Fibroblast of lung (primary cell): ENCODE measurements around the gene CABCOCO1. TPM values are rescaled to one million over a fixed set of nuclear protein-coding genes. Genes with fewer than 3 reads are reported as not detected.

Source experiments
- DNase-seq, 2 donors: peaks; one replicate each; pipeline versions ENCODE4 v3.0.0 to v3.0.0-alpha.2; 2010; ENCODE audit warnings: low read depth in 2 of 2
- H2AFZ ChIP-seq: 2 replicates; pipeline ENCODE4 v1.5.1; 2012; ENCODE audit warnings: low read length, control low read depth, inconsistent platforms
- H3K27ac ChIP-seq: 2 replicates; pipeline ENCODE4 v1.5.1; 2011; ENCODE audit warnings: low read length, control low read depth; ENCODE audit not compliant: insufficient read depth
- H3K27me3 ChIP-seq: 2 replicates; pipeline ENCODE4 v1.5.1; 2011; ENCODE audit warnings: mild to moderate bottlenecking, low read length; ENCODE audit not compliant: control insufficient read depth, insufficient read depth
- H3K36me3 ChIP-seq: 2 replicates; pipeline ENCODE4 v1.5.1; 2011; ENCODE audit warnings: low read length; ENCODE audit not compliant: control insufficient read depth, insufficient read depth
- H3K4me1 ChIP-seq: 2 replicates; pipeline ENCODE4 v1.5.1; 2011; ENCODE audit warnings: low read length; ENCODE audit not compliant: control insufficient read depth, insufficient read depth; ENCODE audit errors: extremely low read depth
- H3K4me2 ChIP-seq: 2 replicates; pipeline ENCODE4 v1.5.1; 2011; ENCODE audit warnings: low read length, control low read depth; ENCODE audit not compliant: insufficient read depth; ENCODE audit errors: extremely low read depth
- H3K4me3 ChIP-seq, 4 experiments: fragments of 200-600 bp in 1 of 4; sonication (generic) in 1 of 4; replicated peaks in 1 of 4; 2 replicates each; pipeline ENCODE4 v1.5.1; 2011 to 2016; ENCODE audit warnings: low read length in 4 of 4, low read depth in 3 of 4, mild to moderate bottlenecking in 3 of 4, control low read depth in 2 of 4, inconsistent platforms in 1 of 4, mixed read lengths in 1 of 4; ENCODE audit not compliant: insufficient read depth in 1 of 4; ENCODE audit errors: control extremely low read depth in 1 of 4
- H3K79me2 ChIP-seq: 2 replicates; pipeline ENCODE4 v1.5.1; 2012; ENCODE audit warnings: mild to moderate bottlenecking, low read length, inconsistent platforms; ENCODE audit not compliant: control insufficient read depth, insufficient read depth
- H3K9ac ChIP-seq: 2 replicates; pipeline ENCODE4 v1.5.1; 2011; ENCODE audit warnings: mild to moderate bottlenecking, low read length, control low read depth; ENCODE audit not compliant: insufficient read depth
- H3K9me3 ChIP-seq: 2 replicates; pipeline ENCODE4 v1.5.1; 2012; ENCODE audit warnings: low read depth, low read length; ENCODE audit not compliant: control insufficient read depth, insufficient read depth
- H4K20me1 ChIP-seq: 2 replicates; pipeline ENCODE4 v1.5.1; 2011; ENCODE audit warnings: low read length; ENCODE audit not compliant: control insufficient read depth, insufficient read depth; ENCODE audit errors: extremely low read depth
- EZH2 ChIP-seq: IDR thresholded peaks from 2 replicates; pipeline ENCODE4 v1.5.1; 2012; ENCODE audit warnings: low read length, control low read depth, mild to moderate bottlenecking; ENCODE audit errors: missing control alignments
- polyA plus RNA-seq, 2 donors: library from polyadenylated mRNA; depleted of rRNA in 1 of 2; stranded (reverse) in 1 of 2; unstranded in 1 of 2; fragments of >200 nt; gene quantifications; 2 replicates each; pipeline ENCODE4 v1.2.1, GENCODE V29; 2011 to 2012; ENCODE audit warnings: missing spikeins in 1 of 2
- total RNA-seq: library from RNA; depleted of rRNA; stranded (reverse); fragments of >200 nt; gene quantifications from 2 replicates; pipeline ENCODE4 v1.2.1, GENCODE V29; 2014
- TF ChIP-seq, protein P1 (sequence below), 2 donors: IDR thresholded peaks in 1 of 2; conservative IDR thresholded peaks in 1 of 2; 1 replicate in 1 of 2; 2 replicates in 1 of 2; pipeline ENCODE4 v1.5.1; 2011 to 2012; ENCODE audit warnings: low read length in 2 of 2, control low read depth in 1 of 2, inconsistent platforms in 1 of 2, low read depth in 1 of 2, mild to moderate bottlenecking in 1 of 2

Gene CABCOCO1
- total and polyA plus RNA-seq, 2 donors (not counting 1 experiment from before 2014, with no cell fraction given), result 0.83 to 1.6 TPM

DNA sequence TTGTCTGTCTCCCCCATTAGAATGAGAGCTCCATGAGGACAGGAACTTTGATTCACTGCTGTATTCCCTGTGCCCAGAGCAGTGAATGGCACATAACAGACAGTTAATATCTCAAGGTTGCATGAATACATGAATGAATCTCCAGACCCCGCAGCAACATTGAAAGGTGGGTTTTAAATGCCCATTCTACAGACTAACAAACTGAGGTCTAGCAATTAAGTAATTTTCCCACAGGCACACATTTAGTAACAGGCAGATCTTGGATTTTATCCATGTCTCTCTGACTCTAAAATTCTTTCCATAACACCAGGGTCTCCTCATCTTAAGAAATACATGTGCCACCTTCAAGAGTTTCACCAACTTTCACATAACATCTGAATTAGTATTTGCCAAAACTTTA lies 134.1 kb downstream of the CABCOCO1 start:
- H4K20me1 ChIP-seq, result no peaks in the 10 kb centered on the region
- H3K27me3 ChIP-seq, result no peaks in the 10 kb centered on the region
- H3K9me3 ChIP-seq, result no peaks in the 10 kb centered on the region
- no peaks in the 10 kb centered on the region for H3K79me2 ChIP-seq
- H3K4me1 ChIP-seq, result peaks cover 9% of the 10 kb centered on the region
- no peaks in the 10 kb centered on the region for H3K36me3 ChIP-seq
- H3K27ac ChIP-seq, result no peak overlapping the region
- no peak overlapping the region for H3K9ac ChIP-seq
- DNase-seq, result no peak
- no peak overlapping the region for H3K4me2 ChIP-seq
- no peak overlapping the region for H2AFZ ChIP-seq
- TF ChIP-seq, protein P1, sequence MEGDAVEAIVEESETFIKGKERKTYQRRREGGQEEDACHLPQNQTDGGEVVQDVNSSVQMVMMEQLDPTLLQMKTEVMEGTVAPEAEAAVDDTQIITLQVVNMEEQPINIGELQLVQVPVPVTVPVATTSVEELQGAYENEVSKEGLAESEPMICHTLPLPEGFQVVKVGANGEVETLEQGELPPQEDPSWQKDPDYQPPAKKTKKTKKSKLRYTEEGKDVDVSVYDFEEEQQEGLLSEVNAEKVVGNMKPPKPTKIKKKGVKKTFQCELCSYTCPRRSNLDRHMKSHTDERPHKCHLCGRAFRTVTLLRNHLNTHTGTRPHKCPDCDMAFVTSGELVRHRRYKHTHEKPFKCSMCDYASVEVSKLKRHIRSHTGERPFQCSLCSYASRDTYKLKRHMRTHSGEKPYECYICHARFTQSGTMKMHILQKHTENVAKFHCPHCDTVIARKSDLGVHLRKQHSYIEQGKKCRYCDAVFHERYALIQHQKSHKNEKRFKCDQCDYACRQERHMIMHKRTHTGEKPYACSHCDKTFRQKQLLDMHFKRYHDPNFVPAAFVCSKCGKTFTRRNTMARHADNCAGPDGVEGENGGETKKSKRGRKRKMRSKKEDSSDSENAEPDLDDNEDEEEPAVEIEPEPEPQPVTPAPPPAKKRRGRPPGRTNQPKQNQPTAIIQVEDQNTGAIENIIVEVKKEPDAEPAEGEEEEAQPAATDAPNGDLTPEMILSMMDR (conservative IDR thresholded peaks at IDR 0.05 in 1 of 2, IDR thresholded peaks at IDR 0.05 in 1 of 2; ENCODE audit: low read depth in 1 of 2, low read length in 2 of 2), result no peak
- TF ChIP-seq EZH2, result no peak
- no peak overlapping the region for H3K4me3 ChIP-seq

DNA sequence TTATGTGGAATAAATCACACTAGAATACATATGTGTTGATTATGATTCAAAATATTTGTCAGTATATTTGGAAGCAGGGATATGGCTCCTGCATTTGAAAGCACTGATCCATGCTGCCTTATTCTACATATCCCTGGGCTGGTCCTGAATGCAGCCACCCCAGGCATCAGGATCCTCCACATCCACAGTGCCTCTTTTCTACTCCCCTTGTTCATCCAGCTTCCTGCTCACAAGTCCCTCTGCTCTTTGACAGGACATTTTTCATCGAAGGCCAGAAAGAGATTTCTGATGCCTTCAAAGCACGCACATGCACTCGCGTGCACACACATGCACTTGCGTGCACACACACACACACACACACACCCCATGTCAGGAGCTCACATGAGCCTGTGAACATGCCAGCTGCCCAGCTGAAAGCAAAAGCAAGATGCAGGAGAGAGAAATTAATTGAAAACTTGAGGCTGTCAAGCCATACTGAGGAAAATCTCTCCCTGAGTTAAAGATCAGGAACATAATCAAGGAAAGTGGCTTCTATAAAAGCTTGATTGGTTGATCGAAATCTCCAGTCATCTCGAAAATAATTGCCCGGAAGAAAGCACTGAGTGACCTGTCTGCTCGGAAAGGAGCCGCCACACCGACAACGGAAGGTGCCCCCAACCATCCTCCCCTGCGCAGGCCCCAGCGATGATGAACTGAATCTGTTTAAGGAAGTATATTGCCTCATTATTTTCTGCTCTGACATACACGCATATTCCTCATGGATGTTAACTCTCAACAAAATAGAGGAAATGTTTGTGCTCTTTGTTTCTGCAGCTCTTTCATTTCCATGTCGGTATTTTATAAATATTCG lies 134.8 kb downstream of the CABCOCO1 start:
- no peak overlapping the region for H3K9ac ChIP-seq
- H3K79me2 ChIP-seq, result no peaks in the 10 kb centered on the region
- no peaks in the 10 kb centered on the region for H3K27me3 ChIP-seq
- H4K20me1 ChIP-seq, result no peaks in the 10 kb centered on the region
- H3K4me3 ChIP-seq, result no peak overlapping the region
- no peaks in the 10 kb centered on the region for H3K36me3 ChIP-seq
- DNase-seq, result no peak
- peaks cover 5% of the 10 kb centered on the region for H3K4me1 ChIP-seq
- H3K4me2 ChIP-seq, result no peak overlapping the region
- H2AFZ ChIP-seq, result no peak overlapping the region
- no peaks in the 10 kb centered on the region for H3K9me3 ChIP-seq
- TF ChIP-seq, protein P1 (conservative IDR thresholded peaks at IDR 0.05 in 1 of 2, IDR thresholded peaks at IDR 0.05 in 1 of 2; ENCODE audit: low read depth in 1 of 2, low read length in 2 of 2), result no peak
- TF ChIP-seq EZH2, result no peak
- no peak overlapping the region for H3K27ac ChIP-seq

DNA sequence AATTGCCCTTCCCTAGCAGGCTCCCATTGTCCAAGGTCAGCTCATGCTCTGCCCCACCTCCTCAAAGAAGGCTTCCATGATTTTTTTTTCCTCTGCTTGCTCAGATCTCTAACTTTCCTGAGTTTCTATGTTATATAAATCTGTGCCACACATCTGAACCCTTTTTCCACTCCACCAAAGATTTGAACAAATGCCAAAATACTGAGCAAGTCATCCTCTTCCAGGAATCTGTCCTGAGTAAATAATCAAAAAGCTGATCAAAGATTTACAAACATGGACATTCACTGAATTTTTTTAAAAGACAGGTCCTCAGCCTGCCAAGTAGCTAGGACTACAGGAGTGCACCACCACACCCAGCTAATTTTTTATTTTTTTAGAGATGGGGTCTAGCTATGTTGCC lies 136.0 kb downstream of the CABCOCO1 start:
- Histone ChIP-seq H3K27ac (no peak overlapping the region), H4K20me1 (no peaks in the 10 kb centered on the region), H3K79me2 (no peaks in the 10 kb centered on the region), H3K4me2 (no peak overlapping the region), H3K36me3 (no peaks in the 10 kb centered on the region), H2AFZ (no peak overlapping the region), H3K9ac (no peak overlapping the region), H3K4me1 (peaks cover 5% of the 10 kb centered on the region), H3K9me3 (no peaks in the 10 kb centered on the region), H3K4me3 (no peak overlapping the region), H3K27me3 (no peaks in the 10 kb centered on the region)
- DNase-seq, result no peak
- TF ChIP-seq, protein P1 (conservative IDR thresholded peaks at IDR 0.05 in 1 of 2, IDR thresholded peaks at IDR 0.05 in 1 of 2; ENCODE audit: low read depth in 1 of 2, low read length in 2 of 2), result no peak
- no peak for TF ChIP-seq EZH2
